MCF 10A (cell line): Measurements from ENCODE around the gene FAM83G. TPM values are rescaled to one million over a fixed set of nuclear protein-coding genes. Genes with fewer than 3 reads are reported as not detected.
A peak's percentile ranks its signal among the peaks of the same experiment; 100 is the strongest.

Experiments used
- BruUV-seq: library from RNA; stranded (reverse); fragments of 400-500 nt; replicated peaks from 2 replicates; lab custom pipeline; 2021; lab: Mats Ljungman, UMichigan
- CTCF ChIA-PET: fragments of 300-600 bp; sonication (Branson Sonifier 250); formaldehyde crosslinking; extraction: SDS; loops from one replicate; lab custom pipeline; 2021; ENCODE audit warnings: antibody characterized with exemption, inconsistent platforms; lab: Yijun Ruan, JAX
- POLR2A ChIA-PET: fragments of 300-600, 350-650 bp; sonication (Branson Sonifier 250); formaldehyde crosslinking; extraction: SDS; loops from one replicate; lab custom pipeline; 2020; ENCODE audit warnings: antibody characterized with exemption, inconsistent platforms; lab: Yijun Ruan, JAX
- DNase-seq: peaks from one replicate; pipeline ENCODE4 v3.0.0-alpha.2; 2018; ENCODE audit not compliant: unreplicated experiment
- H3K27ac Mint-ChIP-seq: one replicate; pipeline ENCODE4 v1.8.0; 2022; ENCODE audit warnings: mild to moderate bottlenecking, low read depth, mixed read lengths; ENCODE audit not compliant: unreplicated experiment
- H3K27me3 Mint-ChIP-seq: one replicate; pipeline ENCODE4 v1.8.0; 2022; ENCODE audit warnings: mixed read lengths; ENCODE audit not compliant: insufficient read depth, unreplicated experiment
- H3K36me3 Mint-ChIP-seq: one replicate; pipeline ENCODE4 v1.8.0; 2022; ENCODE audit warnings: mild to moderate bottlenecking, moderate library complexity, mixed read lengths; ENCODE audit not compliant: insufficient read depth, unreplicated experiment
- H3K4me1 Mint-ChIP-seq: one replicate; pipeline ENCODE4 v1.8.0; 2022; ENCODE audit warnings: mixed read lengths; ENCODE audit not compliant: insufficient read depth, unreplicated experiment
- H3K4me3 Mint-ChIP-seq: one replicate; pipeline ENCODE4 v1.8.0; 2022; ENCODE audit warnings: mild to moderate bottlenecking, moderate library complexity, mixed read lengths; ENCODE audit not compliant: unreplicated experiment
- H3K9me3 Mint-ChIP-seq: one replicate; pipeline ENCODE4 v1.8.0; 2022; ENCODE audit warnings: mixed read lengths; ENCODE audit not compliant: unreplicated experiment
- CTCF ChIP-seq: fragments of 200-600 bp; IDR thresholded peaks from one replicate; pipeline ENCODE4 v1.8.0; 2022; ENCODE audit warnings: antibody characterized with exemption, mild to moderate bottlenecking; ENCODE audit not compliant: unreplicated experiment
- intact Hi-C: fragments of 100-400 bp; cut with micrococcal nuclease; formaldehyde crosslinking; loops from 2 replicates; pipeline ENCODE4 v1.14.1; 2022
- total RNA-seq: library from RNA; stranded (reverse); gene quantifications from 2 replicates; pipeline ENCODE4 v1.2.3, GENCODE V29; 2022

Gene FAM83G
- total RNA-seq, 1 experiment from 2014 or later: 50.1 TPM

DNA sequence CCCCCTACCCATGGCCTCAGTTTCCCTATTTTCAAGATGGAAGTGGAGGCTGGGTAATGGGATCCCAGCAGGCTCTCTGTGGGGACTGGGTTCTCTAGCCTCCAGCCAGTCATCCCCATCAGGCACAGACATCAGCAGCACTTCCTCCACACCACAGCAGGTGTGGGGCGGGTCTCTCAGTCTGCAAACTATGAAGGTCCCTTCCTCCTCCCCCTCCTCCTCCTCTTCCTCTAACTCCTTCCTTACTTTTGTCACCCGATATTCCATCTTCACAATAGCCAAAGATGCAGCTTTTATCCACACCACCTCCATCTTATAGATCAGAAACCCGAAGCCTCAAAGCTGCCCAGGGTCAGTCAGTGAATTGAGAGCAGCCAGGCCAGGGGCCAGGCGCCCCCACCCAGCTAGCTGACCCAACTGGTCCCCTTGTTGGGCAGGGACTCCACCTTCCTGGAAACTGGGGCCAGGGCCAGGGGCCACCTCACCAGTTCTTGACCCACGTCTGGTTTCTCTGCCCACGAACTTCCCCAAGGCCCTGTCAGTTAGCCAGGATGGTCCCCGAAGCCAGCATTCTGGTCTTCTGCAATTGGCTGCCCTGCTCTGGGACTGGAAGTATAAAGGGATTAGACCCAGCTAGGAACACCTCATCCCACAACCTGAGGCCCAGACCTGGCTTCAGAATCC lies 2.5 kb downstream of the FAM83G start:
- no TSS peak for BruUV-seq
- intact Hi-C loops: no loop called here
- no peaks in the 10 kb centered on the region for H3K9me3 Mint-ChIP-seq
- POLR2A ChIA-PET: interaction anchor here (0.9 to 1.2 kb wide), 2 partner anchors 9 to 17 kb away, joined by 4 to 5 read pairs; no protein-coding TSS in a partner anchor
- H3K4me1 Mint-ChIP-seq: peaks cover 11% of the 10 kb centered on the region
- TF ChIP-seq CTCF: no peak
- CTCF ChIA-PET: interaction anchor here (0.6 to 3.8 kb wide), 4 partner anchors 12 to 41 kb away, joined by 3 to 24 read pairs (median 4); no protein-coding TSS in a partner anchor
- no peaks in the 10 kb centered on the region for H3K27me3 Mint-ChIP-seq
- DNase-seq: no peak
- peaks cover 17% of the 10 kb centered on the region for H3K36me3 Mint-ChIP-seq
- H3K27ac Mint-ChIP-seq: peak overlapping the region; percentile 79
- H3K4me3 Mint-ChIP-seq: peak overlapping the region; percentile 82

GRCh38 chr17:19000531-19001325 lies 3.8 kb downstream of the FAM83G start:
- H3K27me3 Mint-ChIP-seq: no peaks in the 10 kb centered on the region
- BruUV-seq: no TSS peak
- H3K9me3 Mint-ChIP-seq: peaks cover 4% of the 10 kb centered on the region
- H3K36me3 Mint-ChIP-seq: peaks cover 23% of the 10 kb centered on the region
- no peak for TF ChIP-seq CTCF
- POLR2A ChIA-PET: interaction anchor here (0.6 to 1.4 kb wide), 6 partner anchors 10 to 373 kb away, joined by 3 to 5 read pairs (median 4); no protein-coding TSS in a partner anchor
- H3K27ac Mint-ChIP-seq: peak overlapping the region; percentile 74
- CTCF ChIA-PET: interaction anchor here (0.7 to 3.8 kb wide), 3 partner anchors 11 to 819 kb away, joined by 3 to 24 read pairs (median 3); no protein-coding TSS in a partner anchor
- H3K4me1 Mint-ChIP-seq: peaks cover 11% of the 10 kb centered on the region
- peak overlapping the region; percentile 55 for H3K4me3 Mint-ChIP-seq
- intact Hi-C loops: no loop called here
- peak; percentile 71 for DNase-seq

GRCh38 chr17:18999911-19000310 lies 4.7 kb downstream of the FAM83G start:
- no TSS peak for BruUV-seq
- H3K9me3 Mint-ChIP-seq: peaks cover 12% of the 10 kb centered on the region
- POLR2A ChIA-PET: interaction anchor here (0.6 to 1.4 kb wide), 2 partner anchors 9 to 372 kb away, joined by 3 to 4 read pairs; no protein-coding TSS in a partner anchor

More at GRCh38 chr17:18999911-19000310, 4.7 kb downstream of the FAM83G start:
- Mint-ChIP-seq H3K27me3 (no peaks in the 10 kb centered on the region), H3K4me3 (no peak overlapping the region), H3K27ac (peak overlapping the region; percentile 74), H3K4me1 (peaks cover 11% of the 10 kb centered on the region), H3K36me3 (peaks cover 31% of the 10 kb centered on the region)
- CTCF ChIA-PET: interaction anchor here (0.7 to 3.8 kb wide), 2 partner anchors 39 to 818 kb away, joined by 3 to 24 read pairs; no protein-coding TSS in a partner anchor
- intact Hi-C loops: no loop called here
- DNase-seq: no peak
- no peak for TF ChIP-seq CTCF
